HepG2 (cell line): ENCODE measurements around the gene AKAP14. TPM values are rescaled to one million over a fixed set of nuclear protein-coding genes. Genes with fewer than 3 reads are reported as not detected.

Experiments
- ATAC-seq: fragments of 200-7000 bp; cut with Tn5 transposase; 3 replicates; pipeline ENCODE4 v1.9.1; 2020; ENCODE audit warnings: mild to moderate bottlenecking, moderate library complexity
- BruUV-seq: library from RNA; stranded (reverse); fragments of 400-500 nt; replicated peaks from 2 replicates; lab custom pipeline; 2021; lab: Mats Ljungman, UMichigan
- CTCF ChIA-PET: fragments of 300-600 bp; formaldehyde crosslinking; extraction: SDS; loops from one replicate; lab custom pipeline; 2021; ENCODE audit warnings: low total read pairs, inconsistent platforms, low intra/inter-chr PET ratio; lab: Yijun Ruan, JAX
- POLR2A ChIA-PET: fragments of 350-600 bp; sonication (Branson Sonifier 250); formaldehyde crosslinking; loops from one replicate; lab custom pipeline; 2020; ENCODE audit warnings: antibody characterized with exemption, inconsistent platforms; lab: Yijun Ruan, JAX
- DNase-seq: peaks from one replicate; pipeline ENCODE4 v3.0.0-alpha.2; 2015; ENCODE audit warnings: low spot score
- FAIRE-seq: peaks from 3 replicates; lab custom pipeline; 2011; peaks lifted over from hg19 to GRCh38; lab: Jason Lieb, UNC
- H2AFZ ChIP-seq: one replicate; pipeline ENCODE4 v1.6.1; 2011; ENCODE audit warnings: low read length, inconsistent platforms
- H3K27ac ChIP-seq: fragments of 300-600 bp; 3 replicates; pipeline ENCODE4 v1.8.0; 2011; ENCODE audit warnings: mixed run types, mild to moderate bottlenecking, mixed read lengths, low read length, inconsistent platforms; ENCODE audit not compliant: insufficient read depth; ENCODE audit errors: extremely low read length
- H3K27me3 ChIP-seq, 2 experiments: fragments of 200-600 bp in 1 of 2; 2 replicates in 1 of 2; 3 replicates in 1 of 2; pipeline versions ENCODE4 v1.6.0 to v1.8.0; 2011; ENCODE audit warnings: low read length in 2 of 2, mild to moderate bottlenecking in 2 of 2, moderate library complexity in 2 of 2, inconsistent platforms in 1 of 2; ENCODE audit not compliant: insufficient read depth in 2 of 2, control insufficient read depth in 1 of 2
- H3K36me3 ChIP-seq, 2 experiments: fragments of 200-600 bp in 1 of 2; replicated peaks in 1 of 2; 2 replicates in 1 of 2; 3 replicates in 1 of 2; pipeline versions ENCODE4 v1.5.1 to v1.8.0; 2011; ENCODE audit warnings: low read length in 2 of 2, inconsistent platforms in 1 of 2; ENCODE audit not compliant: insufficient read depth in 2 of 2, control insufficient read depth in 1 of 2
- H3K4me1 ChIP-seq: 2 replicates; pipeline ENCODE4 v1.5.1; 2012; ENCODE audit warnings: low read length, inconsistent platforms; ENCODE audit not compliant: insufficient read depth
- H3K4me2 ChIP-seq: 2 replicates; pipeline ENCODE4 v1.6.0; 2011; ENCODE audit warnings: low read depth, low read length, inconsistent platforms
- H3K4me3 ChIP-seq, 3 experiments: fragments of 200-600 bp in 1 of 3; sonication (generic), shearing (Covaris generic) in 1 of 3; replicated peaks in 1 of 3; 2 replicates each; pipeline ENCODE4 v1.5.1; 2011 to 2016; ENCODE audit warnings: low read length in 3 of 3, inconsistent platforms in 2 of 3, low read depth in 2 of 3, mild to moderate bottlenecking in 2 of 3, control low read depth in 1 of 3, mixed read lengths in 1 of 3; ENCODE audit not compliant: insufficient read depth in 1 of 3
- H3K79me2 ChIP-seq: one replicate; pipeline ENCODE4 v1.6.1; 2011; ENCODE audit warnings: low read length, inconsistent platforms; ENCODE audit not compliant: insufficient read depth
- H3K9ac ChIP-seq: 2 replicates; pipeline ENCODE4 v1.6.0; 2011; ENCODE audit warnings: mild to moderate bottlenecking, low read depth, low read length, inconsistent platforms; ENCODE audit not compliant: insufficient read depth
- H3K9me3 ChIP-seq: 2 replicates; pipeline ENCODE4 v1.5.1; 2012; ENCODE audit warnings: mild to moderate bottlenecking, low read length
- H4K20me1 ChIP-seq: 2 replicates; pipeline ENCODE4 v1.6.0; 2011; ENCODE audit warnings: inconsistent platforms, mild to moderate bottlenecking, low read length, moderate library complexity; ENCODE audit not compliant: insufficient read depth
- BORCS8-MEF2B ChIP-seq: sonication (generic); formaldehyde crosslinking; IDR thresholded peaks from 2 replicates; pipeline ENCODE4 v1.8.0; 2022; ENCODE audit warnings: mild to moderate bottlenecking, missing genetic modification reagents
- CENPT ChIP-seq: sonication (generic); formaldehyde crosslinking; IDR thresholded peaks from 2 replicates; pipeline ENCODE4 v1.8.0; 2022; ENCODE audit warnings: low read depth, mild to moderate bottlenecking, moderate library complexity, missing genetic modification reagents
- FOXP1 ChIP-seq, 2 experiments: fragments of 450-650 bp in 1 of 2; IDR thresholded peaks; 2 replicates each; pipeline ENCODE4 v1.6.1; 2017 to 2018; ENCODE audit warnings: antibody characterized with exemption in 1 of 2
- HOXA9 ChIP-seq: sonication (generic); formaldehyde crosslinking; IDR thresholded peaks from 2 replicates; pipeline ENCODE4 v1.8.1; 2022; ENCODE audit warnings: missing genetic modification reagents, mild to moderate bottlenecking, moderate library complexity, borderline replicate concordance
- NFE2 ChIP-seq: sonication (generic); formaldehyde crosslinking; IDR thresholded peaks from 2 replicates; pipeline ENCODE4 v1.4.0; 2020; ENCODE audit warnings: missing genetic modification reagents
- RAD51 ChIP-seq: fragments of 450-650 bp; IDR thresholded peaks from 2 replicates; pipeline ENCODE4 v1.6.1; 2016; ENCODE audit warnings: borderline replicate concordance
- ZIK1 ChIP-seq: sonication (generic); formaldehyde crosslinking; IDR thresholded peaks from 2 replicates; pipeline ENCODE4 v1.5.0; 2020; ENCODE audit warnings: mild to moderate bottlenecking, low read depth, missing genetic modification reagents, borderline replicate concordance
- ZNF776 ChIP-seq: sonication (generic); formaldehyde crosslinking; IDR thresholded peaks from 2 replicates; pipeline ENCODE4 v1.4.0; 2020; ENCODE audit warnings: mild to moderate bottlenecking, missing genetic modification reagents
- ZNF780A ChIP-seq: sonication (generic); formaldehyde crosslinking; IDR thresholded peaks from 2 replicates; pipeline ENCODE4 v1.8.0; 2022; ENCODE audit warnings: mild to moderate bottlenecking, missing genetic modification reagents, moderate library complexity
- ZNF850 ChIP-seq: sonication (generic); formaldehyde crosslinking; conservative IDR thresholded peaks from 2 replicates; pipeline ENCODE4 v1.9.0; 2021; ENCODE audit warnings: mild to moderate bottlenecking, missing genetic modification reagents
- ZNF883 ChIP-seq: sonication (generic); formaldehyde crosslinking; IDR thresholded peaks from 2 replicates; pipeline ENCODE4 v1.5.1; 2020; ENCODE audit warnings: mild to moderate bottlenecking, missing genetic modification reagents; ENCODE audit errors: not compliant biosample characterization
- WGBS: methylation state at CpG from one replicate; pipeline ENCODE4 v1.1.6; 2017; ENCODE audit warnings: low lambda C conversion rate; 5-methylcytosine and 5-hydroxymethylcytosine counted together
- in situ Hi-C: cut with HindIII; loops from 2 replicates; pipeline ENCODE4 v1.10.0; 2017; ENCODE audit warnings: low pct_unique_long_range_greater_than_20kb; ENCODE audit not compliant: extremely low pct_ligation_motif_present
- intact Hi-C: fragments of 100-400 bp; cut with micrococcal nuclease; formaldehyde crosslinking; loops from one replicate; pipeline ENCODE4 v1.10.0; 2022; ENCODE audit not compliant: unreplicated experiment
- polyA plus RNA-seq, 8 experiments: library from polyadenylated mRNA; depleted of rRNA in 3 of 8; stranded (reverse) in 7 of 8; unstranded in 1 of 8; fragments of >200 nt; fragmentation: Illumina TruSeq in 4 of 8; extraction: Trizol in 4 of 8; gene quantifications; 2 replicates each; pipeline versions ENCODE4 v1.2.1 to v1.2.3, GENCODE V29; 2011 to 2016; ENCODE audit warnings: low read depth in 4 of 8, missing spikeins in 1 of 8, mixed read lengths in 1 of 8; ENCODE audit not compliant: insufficient read depth in 1 of 8
- total RNA-seq, 5 experiments: library from RNA; depleted of rRNA; stranded (reverse); fragments of >200 nt; fragmentation: Illumina TruSeq; extraction: Trizol; gene quantifications; 2 replicates each; pipeline ENCODE4 v1.2.3, GENCODE V29; 2016; ENCODE audit warnings: low read depth in 1 of 5
- TF ChIP-seq, protein P1 (sequence below): sonication (generic); formaldehyde crosslinking; IDR thresholded peaks from 2 replicates; pipeline ENCODE4 v1.5.0; 2020; ENCODE audit warnings: mild to moderate bottlenecking, missing genetic modification reagents
- TF ChIP-seq, protein P2 (sequence below): sonication (generic); formaldehyde crosslinking; IDR thresholded peaks from 2 replicates; pipeline ENCODE4 v1.5.0; 2020; ENCODE audit warnings: mild to moderate bottlenecking, missing genetic modification reagents, borderline replicate concordance

The AKAP14 gene
- total and polyA plus RNA-seq, 2 of the 13 experiments (the other 11 are each of a cell fraction or from before 2014, with no cell fraction given), result 0.20 to 1.7 TPM

- H3K79me2 ChIP-seq, result peaks cover 8% of the 10 kb centered on the region
- BruUV-seq, result no TSS peak
- WGBS, result 84% methylated on average over 3 of the region's 6 CpGs
- no peak overlapping the region for H2AFZ ChIP-seq
- no peak overlapping the region for H3K9ac ChIP-seq
- ATAC-seq (no peak), DNase-seq (no peak), FAIRE-seq (no peak)
- no peak overlapping the region for H3K4me3 ChIP-seq
- CTCF ChIA-PET, result no interaction called here
- no peaks in the 10 kb centered on the region for H3K27me3 ChIP-seq
- H3K4me1 ChIP-seq, result peaks cover 12% of the 10 kb centered on the region
- H3K36me3 ChIP-seq, result no peaks in the 10 kb centered on the region
- no peak overlapping the region for H3K4me2 ChIP-seq
- H3K27ac ChIP-seq, result no peak overlapping the region
- no peaks in the 10 kb centered on the region for H3K9me3 ChIP-seq
- in situ Hi-C loops, result no loop called here
- intact Hi-C loops, result no loop called here
- H4K20me1 ChIP-seq, result no peaks in the 10 kb centered on the region
- POLR2A ChIA-PET, result no interaction called here
- TF ChIP-seq ZNF780A, result no peak
- no peak for TF ChIP-seq ZNF883 (CRISPR knock-in tag)
- TF ChIP-seq HOXA9 (CRISPR knock-in tag), result no peak
- TF ChIP-seq NFE2, result no peak
- TF ChIP-seq, protein P1, sequence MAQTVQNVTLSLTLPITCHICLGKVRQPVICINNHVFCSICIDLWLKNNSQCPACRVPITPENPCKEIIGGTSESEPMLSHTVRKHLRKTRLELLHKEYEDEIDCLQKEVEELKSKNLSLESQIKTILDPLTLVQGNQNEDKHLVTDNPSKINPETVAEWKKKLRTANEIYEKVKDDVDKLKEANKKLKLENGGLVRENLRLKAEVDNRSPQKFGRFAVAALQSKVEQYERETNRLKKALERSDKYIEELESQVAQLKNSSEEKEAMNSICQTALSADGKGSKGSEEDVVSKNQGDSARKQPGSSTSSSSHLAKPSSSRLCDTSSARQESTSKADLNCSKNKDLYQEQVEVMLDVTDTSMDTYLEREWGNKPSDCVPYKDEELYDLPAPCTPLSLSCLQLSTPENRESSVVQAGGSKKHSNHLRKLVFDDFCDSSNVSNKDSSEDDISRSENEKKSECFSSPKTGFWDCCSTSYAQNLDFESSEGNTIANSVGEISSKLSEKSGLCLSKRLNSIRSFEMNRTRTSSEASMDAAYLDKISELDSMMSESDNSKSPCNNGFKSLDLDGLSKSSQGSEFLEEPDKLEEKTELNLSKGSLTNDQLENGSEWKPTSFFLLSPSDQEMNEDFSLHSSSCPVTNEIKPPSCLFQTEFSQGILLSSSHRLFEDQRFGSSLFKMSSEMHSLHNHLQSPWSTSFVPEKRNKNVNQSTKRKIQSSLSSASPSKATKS, result no peak
- TF ChIP-seq, protein P2, sequence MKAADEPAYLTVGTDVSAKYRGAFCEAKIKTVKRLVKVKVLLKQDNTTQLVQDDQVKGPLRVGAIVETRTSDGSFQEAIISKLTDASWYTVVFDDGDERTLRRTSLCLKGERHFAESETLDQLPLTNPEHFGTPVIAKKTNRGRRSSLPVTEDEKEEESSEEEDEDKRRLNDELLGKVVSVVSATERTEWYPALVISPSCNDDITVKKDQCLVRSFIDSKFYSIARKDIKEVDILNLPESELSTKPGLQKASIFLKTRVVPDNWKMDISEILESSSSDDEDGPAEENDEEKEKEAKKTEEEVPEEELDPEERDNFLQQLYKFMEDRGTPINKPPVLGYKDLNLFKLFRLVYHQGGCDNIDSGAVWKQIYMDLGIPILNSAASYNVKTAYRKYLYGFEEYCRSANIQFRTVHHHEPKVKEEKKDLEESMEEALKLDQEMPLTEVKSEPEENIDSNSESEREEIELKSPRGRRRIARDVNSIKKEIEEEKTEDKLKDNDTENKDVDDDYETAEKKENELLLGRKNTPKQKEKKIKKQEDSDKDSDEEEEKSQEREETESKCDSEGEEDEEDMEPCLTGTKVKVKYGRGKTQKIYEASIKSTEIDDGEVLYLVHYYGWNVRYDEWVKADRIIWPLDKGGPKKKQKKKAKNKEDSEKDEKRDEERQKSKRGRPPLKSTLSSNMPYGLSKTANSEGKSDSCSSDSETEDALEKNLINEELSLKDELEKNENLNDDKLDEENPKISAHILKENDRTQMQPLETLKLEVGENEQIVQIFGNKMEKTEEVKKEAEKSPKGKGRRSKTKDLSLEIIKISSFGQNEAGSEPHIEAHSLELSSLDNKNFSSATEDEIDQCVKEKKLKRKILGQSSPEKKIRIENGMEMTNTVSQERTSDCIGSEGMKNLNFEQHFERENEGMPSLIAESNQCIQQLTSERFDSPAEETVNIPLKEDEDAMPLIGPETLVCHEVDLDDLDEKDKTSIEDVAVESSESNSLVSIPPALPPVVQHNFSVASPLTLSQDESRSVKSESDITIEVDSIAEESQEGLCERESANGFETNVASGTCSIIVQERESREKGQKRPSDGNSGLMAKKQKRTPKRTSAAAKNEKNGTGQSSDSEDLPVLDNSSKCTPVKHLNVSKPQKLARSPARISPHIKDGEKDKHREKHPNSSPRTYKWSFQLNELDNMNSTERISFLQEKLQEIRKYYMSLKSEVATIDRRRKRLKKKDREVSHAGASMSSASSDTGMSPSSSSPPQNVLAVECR (CRISPR knock-in tag), result no peak
- no peak for TF ChIP-seq CENPT
- TF ChIP-seq ZNF776 (CRISPR knock-in tag), result no peak
- no peak for TF ChIP-seq ZNF850
- TF ChIP-seq BORCS8-MEF2B (CRISPR knock-in tag), result no peak
- no peak for TF ChIP-seq ZIK1 (CRISPR knock-in tag)
- TF ChIP-seq RAD51, result no peak
- no peak for TF ChIP-seq FOXP1 (IDR thresholded peaks at IDR 0.05)
- TF ChIP-seq FOXP1 (CRISPR knock-in tag; IDR thresholded peaks at IDR 0.05), result no peak
These were observed 49.8 kb downstream of the AKAP14 start for GRCh38 chrX:119945481-119945880.
